A673 (cell line): Measurements from ENCODE around the gene PTGER1. TPM values are rescaled to one million over a fixed set of nuclear protein-coding genes. Genes with fewer than 3 reads are reported as not detected.

ENCODE experiments used
- BruUV-seq: library from RNA; stranded (reverse); fragments of 400-500 nt; replicated peaks from 2 replicates; lab custom pipeline; 2021; lab: Mats Ljungman, UMichigan
- CTCF ChIA-PET: fragments of 300-600 bp; sonication (Branson Sonifier 250); formaldehyde crosslinking; loops from one replicate; lab custom pipeline; 2022; ENCODE audit warnings: antibody characterized with exemption; lab: Charles Lee
- POLR2A ChIA-PET: fragments of 300-600 bp; sonication (Branson Sonifier 250); formaldehyde crosslinking; loops from one replicate; lab custom pipeline; 2022; ENCODE audit warnings: antibody characterized with exemption; ENCODE audit not compliant: low non-redundant PET; lab: Charles Lee
- DNase-seq: peaks from one replicate; pipeline ENCODE4 v3.0.0-alpha.2; 2015; ENCODE audit warnings: low spot score
- H3K27ac ChIP-seq: fragments of 200-600 bp; sonication (generic); 2 replicates; pipeline ENCODE4 v1.5.1; 2016; ENCODE audit warnings: mixed run types, low read depth, mild to moderate bottlenecking, mixed read lengths, antibody characterized with exemption, low read length; ENCODE audit not compliant: poor library complexity, severe bottlenecking
- H3K27me3 ChIP-seq: fragments of 200-600 bp; sonication (generic); replicated peaks from 2 replicates; pipeline ENCODE4 v1.6.1; 2017; ENCODE audit warnings: mixed run types, low read depth, mild to moderate bottlenecking, mixed read lengths, antibody characterized with exemption, low read length; ENCODE audit not compliant: insufficient read depth, poor library complexity
- H3K36me3 ChIP-seq: fragments of 200-600 bp; sonication (generic); 2 replicates; pipeline ENCODE4 v1.6.1; 2016; ENCODE audit warnings: mixed run types, mild to moderate bottlenecking, mixed read lengths, antibody characterized with exemption, low read length; ENCODE audit not compliant: insufficient read depth, poor library complexity, severe bottlenecking
- H3K4me1 ChIP-seq: fragments of 200-600 bp; sonication (generic); 2 replicates; pipeline ENCODE4 v1.6.1; 2017; ENCODE audit warnings: mixed run types, mild to moderate bottlenecking, mixed read lengths, antibody characterized with exemption, low read length; ENCODE audit not compliant: insufficient read depth, poor library complexity, severe bottlenecking
- H3K4me3 ChIP-seq: fragments of 200-600 bp; sonication (generic); 2 replicates; pipeline ENCODE4 v1.5.1; 2016; ENCODE audit warnings: low read depth, mixed run types, mild to moderate bottlenecking, mixed read lengths, low read length; ENCODE audit not compliant: poor library complexity, severe bottlenecking
- H3K9me3 ChIP-seq: fragments of 200-600 bp; sonication (generic); 2 replicates; pipeline ENCODE4 v1.6.1; 2016; ENCODE audit warnings: mixed run types, low read depth, mild to moderate bottlenecking, mixed read lengths, antibody characterized with exemption, low read length; ENCODE audit not compliant: poor library complexity, severe bottlenecking
- CTCF ChIP-seq: fragments of 300-800, 200-600 bp; sonication (generic); conservative IDR thresholded peaks from 2 replicates; pipeline ENCODE4 v1.5.1; 2017; ENCODE audit warnings: low read depth, mild to moderate bottlenecking, antibody characterized with exemption, low read length, moderate library complexity, mixed read lengths
- EZH2 ChIP-seq: fragments of 200-600 bp; sonication (generic); IDR thresholded peaks from 2 replicates; pipeline ENCODE4 v1.6.1; 2017; ENCODE audit warnings: borderline replicate concordance, low read depth, mild to moderate bottlenecking, mixed read lengths, antibody characterized with exemption, low read length; ENCODE audit not compliant: poor library complexity, severe bottlenecking
- intact Hi-C: fragments of 100-400 bp; cut with micrococcal nuclease; formaldehyde crosslinking; loops from one replicate; pipeline ENCODE4 v1.10.0; 2022; ENCODE audit not compliant: unreplicated experiment
- total RNA-seq: library from RNA; stranded (reverse); gene quantifications from 2 replicates; pipeline ENCODE4 v1.2.3, GENCODE V29; 2021

Gene PTGER1
- total RNA-seq, 1 experiment from 2014 or later: not detected

DNA sequence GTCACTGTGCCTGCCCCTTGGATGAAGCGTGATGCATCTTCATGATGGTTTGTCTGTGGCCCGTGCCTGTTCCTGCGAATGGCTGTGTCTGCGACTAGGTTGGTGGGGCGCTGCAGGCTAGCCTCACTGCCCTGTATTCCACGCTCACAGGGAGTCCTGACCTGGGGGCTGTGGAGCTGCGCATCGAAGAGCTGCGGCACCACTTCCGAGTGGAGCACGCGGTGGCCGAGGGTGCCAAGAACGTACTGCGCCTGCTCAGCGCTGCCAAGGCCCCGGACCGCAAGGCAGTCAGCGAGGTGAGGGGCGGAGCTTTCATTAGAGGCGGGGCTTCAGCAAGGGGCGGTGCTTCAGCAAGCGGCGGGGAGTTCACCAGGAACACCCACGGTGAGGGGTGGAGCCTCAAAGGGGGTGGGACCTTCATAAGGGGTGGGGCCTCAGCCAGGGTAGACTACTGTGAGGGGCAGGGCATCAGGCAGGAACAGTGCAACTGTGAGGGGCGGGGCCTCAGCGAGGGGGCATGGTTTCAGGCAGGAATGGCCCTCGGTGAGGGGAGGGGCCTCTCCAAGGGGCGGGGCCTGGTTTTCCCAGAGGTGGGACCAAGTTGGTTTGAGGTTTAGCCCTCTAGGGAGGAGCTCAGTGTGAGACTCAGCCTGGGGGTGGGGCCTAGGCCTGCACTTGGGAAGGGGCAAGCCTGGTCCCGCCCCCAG lies 24.8 kb downstream of the PTGER1 start:
- Histone ChIP-seq H3K9me3 (no peaks in the 10 kb centered on the region), H3K4me1 (no peaks in the 10 kb centered on the region), H3K27me3 (no peaks in the 10 kb centered on the region), H3K36me3 (peaks cover 39% of the 10 kb centered on the region), H3K4me3 (no peak overlapping the region), H3K27ac (peak overlapping the region; percentile 13)
- intact Hi-C loops: no loop called here
- ChIA-PET CTCF (interaction anchor here (0.6 kb wide), 2 partner anchors 80 to 444 kb away, joined by 3 to 8 read pairs; no protein-coding TSS in a partner anchor), POLR2A (no interaction called here)
- no peak for TF ChIP-seq EZH2
- TF ChIP-seq CTCF: no peak
- DNase-seq: peak; percentile 78
- BruUV-seq: no TSS peak

DNA sequence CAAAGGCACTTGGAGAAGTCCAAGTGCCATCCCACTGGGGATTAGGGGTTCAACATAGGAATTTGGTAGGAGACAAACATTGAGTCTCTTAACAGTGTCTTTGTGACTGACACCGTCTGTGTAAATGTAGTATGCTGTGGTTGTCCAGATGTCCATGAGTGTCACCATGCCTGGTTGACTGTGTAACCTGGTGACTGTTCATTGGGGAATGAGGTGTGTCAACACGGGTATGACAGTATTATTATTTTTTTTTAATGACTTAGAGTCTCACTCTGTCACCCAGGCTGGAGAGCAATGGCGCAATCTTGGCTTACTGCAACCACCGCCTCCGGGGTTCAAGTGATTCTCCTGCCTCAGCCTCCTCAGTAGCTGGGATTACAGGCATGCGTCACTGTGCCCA lies 25.8 kb downstream of the PTGER1 start:
- Histone ChIP-seq H3K27me3 (no peaks in the 10 kb centered on the region), H3K4me3 (no peak overlapping the region), H3K36me3 (peaks cover 46% of the 10 kb centered on the region), H3K4me1 (no peaks in the 10 kb centered on the region), H3K27ac (no peak overlapping the region), H3K9me3 (no peaks in the 10 kb centered on the region)
- no TSS peak for BruUV-seq
- CTCF ChIA-PET: no interaction called here
- POLR2A ChIA-PET: no interaction called here
- DNase-seq: no peak
- TF ChIP-seq EZH2: no peak
- no peak for TF ChIP-seq CTCF
- intact Hi-C loops: no loop called here

DNA sequence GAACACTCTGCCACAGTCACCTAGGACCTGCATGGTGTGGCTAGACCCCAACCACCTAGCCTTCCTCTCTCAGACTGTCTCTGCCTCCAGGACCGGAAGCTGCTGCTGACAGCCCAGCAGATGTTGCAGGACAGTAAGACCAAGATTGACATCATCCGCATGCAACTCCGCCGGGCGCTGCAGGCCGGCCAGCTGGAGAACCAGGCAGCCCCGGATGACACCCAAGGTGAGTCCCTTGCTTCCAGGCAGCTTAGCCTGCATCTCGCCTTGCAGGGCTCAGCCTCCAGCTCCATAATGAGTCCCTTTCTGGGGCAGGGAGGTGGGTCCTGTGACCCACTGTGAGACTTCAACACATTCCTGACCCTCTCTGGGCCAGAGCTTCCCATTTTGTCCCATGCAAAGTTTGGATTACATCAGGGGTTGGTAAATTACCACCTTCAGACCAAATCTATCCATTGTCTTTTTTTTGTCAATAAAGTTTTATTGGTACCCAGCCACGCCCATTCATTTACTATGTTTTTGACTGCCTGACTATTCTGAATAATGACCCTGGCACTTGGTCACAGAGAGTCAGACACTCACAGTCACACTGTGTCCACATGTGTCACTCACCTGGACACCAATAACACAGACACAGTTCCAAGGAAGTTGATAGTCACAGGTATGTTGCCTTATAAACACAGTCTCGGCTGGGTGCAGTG lies 28.7 kb downstream of the PTGER1 start:
- Histone ChIP-seq H3K36me3 (peaks cover 56% of the 10 kb centered on the region), H3K27me3 (no peaks in the 10 kb centered on the region), H3K4me1 (no peaks in the 10 kb centered on the region), H3K27ac (no peak overlapping the region), H3K9me3 (no peaks in the 10 kb centered on the region), H3K4me3 (no peak overlapping the region)
- ChIA-PET POLR2A (no interaction called here), CTCF (no interaction called here)
- intact Hi-C loops: no loop called here
- no TSS peak for BruUV-seq
- TF ChIP-seq CTCF (no peak), EZH2 (no peak)
- DNase-seq: no peak
